Lung (tissue), 12 donors: Measurements from ENCODE around the gene CPXM2. TPM values are rescaled to one million over a fixed set of nuclear protein-coding genes. Genes with fewer than 3 reads are reported as not detected.

Experiments used
- ATAC-seq: fragments of 200-7000 bp; cut with Tn5 transposase; one replicate; pipeline ENCODE4 v1.9.1; 2020; ENCODE audit warnings: moderate number of reproducible peaks; ENCODE audit not compliant: insufficient read depth, low FRiP score
- DNase-seq, 3 donors: peaks; one replicate each; pipeline ENCODE4 v3.0.0-alpha.2; 2013 to 2017
- H3K27ac ChIP-seq, 2 donors: one replicate each; pipeline ENCODE4 v1.5.1; 2013; ENCODE audit warnings: mild to moderate bottlenecking in 2 of 2, moderate library complexity in 2 of 2, control low read depth in 1 of 2, inconsistent platforms in 1 of 2, low read depth in 1 of 2, low read length in 1 of 2
- H3K27me3 ChIP-seq, 3 donors: one replicate each; pipeline ENCODE4 v1.5.1; 2013; ENCODE audit warnings: low read length in 2 of 3; ENCODE audit not compliant: control insufficient read depth in 3 of 3, insufficient read depth in 3 of 3
- H3K36me3 ChIP-seq, 4 donors: one replicate each; pipeline ENCODE4 v1.5.1; 2013; ENCODE audit warnings: low read length in 4 of 4, mild to moderate bottlenecking in 1 of 4, moderate library complexity in 1 of 4; ENCODE audit not compliant: control insufficient read depth in 4 of 4, insufficient read depth in 4 of 4
- H3K4me1 ChIP-seq, 5 donors: one replicate each; pipeline ENCODE4 v1.5.1; 2013; ENCODE audit warnings: low read length in 5 of 5, mild to moderate bottlenecking in 2 of 5, moderate library complexity in 1 of 5; ENCODE audit not compliant: control insufficient read depth in 5 of 5, insufficient read depth in 5 of 5
- H3K4me3 ChIP-seq: one replicate; pipeline ENCODE4 v1.5.1; 2013; ENCODE audit warnings: mild to moderate bottlenecking, control low read depth, moderate library complexity
- H3K9ac ChIP-seq, 2 donors: one replicate each; pipeline ENCODE4 v1.5.1; 2013; ENCODE audit warnings: low read length in 2 of 2, control low read depth in 1 of 2; ENCODE audit not compliant: insufficient read depth in 1 of 2
- H3K9me3 ChIP-seq, 4 donors: one replicate each; pipeline ENCODE4 v1.5.1; 2013; ENCODE audit warnings: low read length in 3 of 4, mild to moderate bottlenecking in 1 of 4, moderate library complexity in 1 of 4; ENCODE audit not compliant: control insufficient read depth in 4 of 4, insufficient read depth in 3 of 4
- CTCF ChIP-seq: IDR thresholded peaks from 2 replicates; pipeline ENCODE4 v1.5.1; 2012; ENCODE audit warnings: mild to moderate bottlenecking; ENCODE audit errors: control extremely low read depth, extremely low read depth
- WGBS, 2 donors: extraction: QIAGEN DNeasy Blood & Tissue Kit; methylation state at CpG; one replicate each; pipeline ENCODE4 v1.1.7; 2013; 5-methylcytosine and 5-hydroxymethylcytosine counted together
- polyA plus RNA-seq, 2 donors: library from polyadenylated mRNA; stranded (reverse); fragments of 200-250 nt; gene quantifications; one replicate each; pipeline ENCODE4 v1.2.1, GENCODE V29; 2013
- total RNA-seq, 2 donors: library from RNA; depleted of rRNA in 1 of 2; stranded (reverse); fragments of >200 nt in 1 of 2; gene quantifications; one replicate each; pipeline ENCODE4 v1.2.1, GENCODE V29; 2014 to 2021
- donor health status: control.
- donor health status: control.
- donor health status: Bipolar disorder and iron deficiency.
- donor health status: healthy.
- donor health status: DM: yes; HTN: yes; CAD: no.

Gene CPXM2
- total and polyA plus RNA-seq, 4 donors, result 0.66 to 5.0 (median 2.1) TPM

GRCh38 chr10:123743441-123744223 lies 148.0 kb downstream of the CPXM2 start:
- Histone ChIP-seq H3K9me3 (peaks cover 0 to 1% (median 0%) of the 10 kb centered on the region in 4 donors), H3K36me3 (no peaks in the 10 kb centered on the region), H3K4me1 (no peaks in the 10 kb centered on the region), H3K9ac (no peak overlapping the region), H3K27me3 (no peaks in the 10 kb centered on the region), H3K27ac (no peak overlapping the region), H3K4me3 (no peak overlapping the region)
- WGBS, 2 donors, result 60 to 70% methylated on average over 13 of the region's 13 CpGs
- peak in 1 of 3 donors; percentile 8 for DNase-seq
- TF ChIP-seq CTCF, result no peak
- no peak for ATAC-seq

- no peaks in the 10 kb centered on the region for H3K27me3 ChIP-seq
- no peaks in the 10 kb centered on the region for H3K36me3 ChIP-seq
- peaks cover 0 to 1% (median 0%) of the 10 kb centered on the region in 4 donors for H3K9me3 ChIP-seq
- no peak overlapping the region for H3K4me3 ChIP-seq
- 64 to 81% methylated on average over 10 of the region's 10 CpGs for WGBS, 2 donors
- ATAC-seq (no peak), DNase-seq (no peak)
- TF ChIP-seq CTCF, result no peak
- no peak overlapping the region for H3K27ac ChIP-seq
- H3K9ac ChIP-seq, result no peak overlapping the region
- no peaks in the 10 kb centered on the region for H3K4me1 ChIP-seq
These were observed 148.7 kb downstream of the CPXM2 start for GRCh38 chr10:123742751-123743440.

GRCh38 chr10:123741711-123742110 lies 149.9 kb downstream of the CPXM2 start:
- Histone ChIP-seq H3K27ac (no peak overlapping the region), H3K36me3 (no peaks in the 10 kb centered on the region), H3K4me3 (no peak overlapping the region), H3K4me1 (no peaks in the 10 kb centered on the region), H3K27me3 (no peaks in the 10 kb centered on the region), H3K9ac (no peak overlapping the region), H3K9me3 (peaks cover 0 to 4% (median under 1%) of the 10 kb centered on the region in 4 donors)
- ATAC-seq (no peak), DNase-seq (no peak)
- 90 to 92% methylated on average over 5 of the region's 5 CpGs for WGBS, 2 donors
- no peak for TF ChIP-seq CTCF
